ENCODE results near the gene APLN. TPM values are rescaled to one million over a fixed set of nuclear protein-coding genes. Genes with fewer than 3 reads are reported as not detected.

APLN gene
- total and polyA plus RNA-seq, 3 experiments from 2014 or later, result 0.11 TPM; not detected in 1

- no peaks in the 10 kb centered on the region for H3K4me1 ChIP-seq (ENCODE audit: insufficient read depth, low read length)
- H3K36me3 ChIP-seq (ENCODE audit: insufficient read depth, low read length), result no peaks in the 10 kb centered on the region
- ChIA-PET POLR2A (no interaction called here), CTCF (no interaction called here)
- peaks cover 0 to 6% (median 2%) of the 10 kb centered on the region in 3 donors for H3K4me1 Mint-ChIP-seq
- DNase-seq, result no peak
- H3K27ac Mint-ChIP-seq, result no peak overlapping the region
- H3K9me3 ChIP-seq (ENCODE audit: low read length), result no peaks in the 10 kb centered on the region
- peaks cover 0 to 2% (median 0%) of the 10 kb centered on the region in 5 donors for H3K9me3 Mint-ChIP-seq
- no peak overlapping the region for H3K27ac ChIP-seq (ENCODE audit: low read depth, low read length)
- H3K27me3 ChIP-seq (ENCODE audit: insufficient read depth, low read length, poor library complexity, severe bottlenecking), result peaks cover 6% of the 10 kb centered on the region
- H3K4me3 Mint-ChIP-seq, result no peak overlapping the region
- H3K4me3 ChIP-seq (ENCODE audit: low read length), result no peak overlapping the region
- H3K36me3 Mint-ChIP-seq, result no peaks in the 10 kb centered on the region
- H3K27me3 Mint-ChIP-seq, result peaks cover 10 to 25% of the 10 kb centered on the region in 2 donors
Observed at GRCh38 chrX:129650183-129650689, 4.5 kb downstream of the APLN start.

GRCh38 chrX:129649268-129650182, 5.2 kb downstream of the APLN start:
- no peak overlapping the region for H3K4me3 ChIP-seq (ENCODE audit: low read length)
- Mint-ChIP-seq H3K27ac (no peak overlapping the region), H3K36me3 (no peaks in the 10 kb centered on the region), H3K27me3 (peaks cover 10 to 25% of the 10 kb centered on the region in 2 donors), H3K9me3 (peaks cover 0 to 2% (median 0%) of the 10 kb centered on the region in 5 donors), H3K4me1 (peaks cover 0 to 6% (median 2%) of the 10 kb centered on the region in 3 donors), H3K4me3 (no peak overlapping the region)
- H3K27me3 ChIP-seq (ENCODE audit: insufficient read depth, low read length, poor library complexity, severe bottlenecking), result peaks cover 6% of the 10 kb centered on the region
- CTCF ChIA-PET, result no interaction called here
- no peaks in the 10 kb centered on the region for H3K4me1 ChIP-seq (ENCODE audit: insufficient read depth, low read length)
- POLR2A ChIA-PET, result no interaction called here
- DNase-seq, result no peak
- H3K36me3 ChIP-seq (ENCODE audit: insufficient read depth, low read length), result no peaks in the 10 kb centered on the region
- H3K27ac ChIP-seq (ENCODE audit: low read depth, low read length), result no peak overlapping the region
- H3K9me3 ChIP-seq (ENCODE audit: low read length), result no peaks in the 10 kb centered on the region

DNA sequence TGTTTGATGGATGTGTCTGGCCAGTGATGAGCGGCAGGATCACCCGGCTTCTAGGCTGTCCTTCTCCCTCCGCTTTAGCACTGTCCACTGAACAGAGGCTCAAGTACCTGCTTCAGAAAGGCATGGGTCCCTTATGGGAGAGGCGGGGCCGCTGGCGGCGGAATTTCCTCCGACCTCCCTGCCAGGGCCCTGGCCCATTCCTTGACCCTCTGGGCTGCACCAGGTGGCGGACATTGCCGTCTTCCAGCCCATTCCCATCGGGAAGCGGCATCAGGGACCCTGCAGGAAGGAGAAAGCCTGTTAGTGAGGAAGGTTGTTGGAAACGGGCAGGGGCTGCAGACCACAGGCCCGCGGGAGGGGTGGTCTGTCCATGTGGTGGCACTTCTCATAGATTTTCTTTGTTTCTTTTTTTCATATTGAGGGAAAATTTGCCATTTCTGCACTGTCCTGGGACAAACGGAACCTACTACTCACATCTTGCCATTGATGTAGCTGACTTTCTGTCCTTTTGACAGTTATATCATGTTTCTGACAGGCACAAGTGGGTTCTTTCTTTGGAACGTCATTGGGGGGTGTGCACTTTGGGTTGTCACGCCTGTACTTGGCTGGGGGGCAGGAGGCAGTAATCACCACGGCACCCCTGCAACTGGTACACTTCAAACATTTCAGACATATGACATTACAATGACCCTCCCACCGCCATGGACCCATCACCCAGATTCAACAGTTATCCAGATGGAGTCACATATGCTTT, 6.1 kb downstream of the APLN start:
- Histone ChIP-seq H3K27ac (ENCODE audit: low read depth, low read length) (no peak overlapping the region), H3K4me3 (ENCODE audit: low read length) (no peak overlapping the region), H3K36me3 (ENCODE audit: insufficient read depth, low read length) (no peaks in the 10 kb centered on the region), H3K27me3 (ENCODE audit: insufficient read depth, low read length, poor library complexity, severe bottlenecking) (peaks cover 4% of the 10 kb centered on the region), H3K4me1 (ENCODE audit: insufficient read depth, low read length) (no peaks in the 10 kb centered on the region), H3K9me3 (ENCODE audit: low read length) (no peaks in the 10 kb centered on the region)
- Mint-ChIP-seq H3K9me3 (peaks cover 0 to 2% (median 0%) of the 10 kb centered on the region in 5 donors), H3K4me1 (peaks cover 0 to 4% (median 2%) of the 10 kb centered on the region in 3 donors), H3K27me3 (peaks cover 10 to 25% of the 10 kb centered on the region in 2 donors), H3K27ac (no peak overlapping the region), H3K4me3 (no peak overlapping the region), H3K36me3 (no peaks in the 10 kb centered on the region)
- no peak for DNase-seq
- CTCF ChIA-PET, result no interaction called here
- POLR2A ChIA-PET, result no interaction called here

DNA sequence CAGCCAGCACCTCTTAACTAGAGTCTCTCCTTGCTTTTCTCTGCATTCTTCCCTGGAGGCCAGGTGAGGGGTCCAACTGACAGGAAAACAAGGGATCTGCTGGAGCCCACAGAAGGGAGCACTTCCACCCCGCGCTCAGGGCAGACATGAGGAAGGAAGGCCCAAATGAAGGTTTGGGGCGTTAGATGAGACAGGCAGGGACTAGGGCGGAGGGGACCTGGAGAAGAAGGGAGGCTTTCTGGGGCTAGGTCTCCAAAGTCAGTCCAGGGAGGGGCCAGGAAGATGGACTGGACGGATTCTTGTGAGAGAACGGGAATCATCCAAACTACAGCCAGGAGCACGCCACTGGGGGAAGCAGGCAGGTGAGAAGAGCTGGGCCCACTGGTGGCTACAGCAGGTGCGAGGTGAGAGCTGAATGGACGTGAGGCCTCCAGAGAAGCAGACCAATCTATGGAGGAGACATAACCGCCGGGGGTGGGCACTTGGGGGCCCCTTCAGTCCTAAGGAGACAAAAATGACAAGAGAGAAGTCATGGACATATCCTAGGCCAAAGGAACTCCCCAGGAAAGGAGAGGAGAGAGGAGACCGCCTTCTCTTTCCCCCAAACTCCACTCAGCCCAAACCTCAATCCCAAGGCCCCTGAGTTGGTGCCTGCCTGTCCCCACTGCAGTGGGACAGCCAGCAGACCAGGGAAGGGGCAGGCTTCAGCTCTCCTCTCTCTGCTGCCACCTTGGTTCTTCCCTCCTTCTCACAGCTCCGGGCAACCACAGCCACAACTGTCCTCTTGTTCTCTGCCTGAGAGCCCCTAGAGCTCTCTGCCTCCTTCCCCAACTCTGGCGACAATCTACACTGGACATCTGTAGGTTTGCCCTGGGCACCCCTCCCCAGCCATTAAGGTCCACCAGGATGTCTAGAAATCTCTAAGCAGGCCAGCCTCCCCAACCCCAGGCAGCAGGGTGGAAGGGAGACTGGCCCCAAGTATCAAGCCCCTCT, 7.0 kb downstream of the APLN start:
- H3K36me3 ChIP-seq (ENCODE audit: insufficient read depth, low read length), result no peaks in the 10 kb centered on the region
- ChIA-PET CTCF (no interaction called here), POLR2A (no interaction called here)
- Mint-ChIP-seq H3K27me3 (peaks cover 0 to 25% of the 10 kb centered on the region in 2 donors), H3K4me3 (no peak overlapping the region), H3K4me1 (no peaks in the 10 kb centered on the region), H3K36me3 (no peaks in the 10 kb centered on the region), H3K27ac (peak overlapping the region in 3 of 8 donors; percentile 47 to 62 (median 61)), H3K9me3 (no peaks in the 10 kb centered on the region)
- no peaks in the 10 kb centered on the region for H3K4me1 ChIP-seq (ENCODE audit: insufficient read depth, low read length)
- H3K4me3 ChIP-seq (ENCODE audit: low read length), result no peak overlapping the region
- no peaks in the 10 kb centered on the region for H3K27me3 ChIP-seq (ENCODE audit: insufficient read depth, low read length, poor library complexity, severe bottlenecking)
- H3K9me3 ChIP-seq (ENCODE audit: low read length), result no peaks in the 10 kb centered on the region
- H3K27ac ChIP-seq (ENCODE audit: low read depth, low read length), result no peak overlapping the region
- DNase-seq, result no peak

DNA sequence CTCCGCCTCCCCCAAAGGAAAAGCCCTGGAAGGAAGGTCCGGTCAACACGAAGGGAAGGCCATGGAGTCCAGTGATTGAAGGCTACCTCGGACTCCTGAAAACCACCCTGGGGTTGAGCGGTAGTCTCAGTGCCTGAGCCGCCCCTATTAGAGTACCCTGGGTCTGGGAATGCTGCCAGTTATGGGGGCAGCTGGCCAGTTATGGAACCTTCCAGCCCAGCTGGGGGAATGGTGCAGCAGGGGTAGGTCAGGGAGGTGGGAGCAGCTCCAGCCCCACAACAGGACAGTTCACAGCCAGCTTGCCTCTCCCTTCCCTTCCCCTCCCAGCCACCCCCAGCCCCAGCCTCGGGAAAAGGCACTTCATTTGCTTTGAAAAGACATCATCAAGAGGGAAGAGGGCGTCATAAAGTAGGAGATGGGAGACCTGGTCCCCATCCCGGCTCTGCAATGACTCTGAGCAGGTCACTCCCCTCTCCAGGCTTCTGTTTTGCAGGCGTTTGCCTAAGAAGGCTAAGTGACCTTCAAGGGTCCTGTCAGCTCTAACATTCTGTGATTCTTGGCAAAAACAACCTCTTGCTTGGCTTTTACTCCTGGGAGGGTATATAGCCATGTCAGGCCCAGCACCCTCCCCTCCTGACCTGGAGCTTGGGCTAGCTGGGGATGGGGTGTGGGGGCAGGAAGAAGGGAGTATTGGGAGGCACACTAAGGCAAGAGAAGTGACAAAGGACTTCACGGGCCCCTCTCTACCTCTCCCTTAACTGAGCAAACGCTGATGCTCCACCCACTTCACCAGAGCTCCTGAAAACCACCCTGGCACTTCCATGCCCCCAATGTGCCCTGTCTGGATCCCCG, 8.0 kb downstream of the APLN start:
- Mint-ChIP-seq H3K9me3 (peaks cover 0 to 2% (median 0%) of the 10 kb centered on the region in 5 donors), H3K27me3 (peaks cover 0 to 21% of the 10 kb centered on the region in 2 donors), H3K36me3 (no peaks in the 10 kb centered on the region), H3K4me1 (no peaks in the 10 kb centered on the region), H3K27ac (no peak overlapping the region), H3K4me3 (no peak overlapping the region)
- Histone ChIP-seq H3K9me3 (ENCODE audit: low read length) (no peaks in the 10 kb centered on the region), H3K27ac (ENCODE audit: low read depth, low read length) (no peak overlapping the region), H3K4me3 (ENCODE audit: low read length) (no peak overlapping the region), H3K4me1 (ENCODE audit: insufficient read depth, low read length) (no peaks in the 10 kb centered on the region), H3K36me3 (ENCODE audit: insufficient read depth, low read length) (no peaks in the 10 kb centered on the region), H3K27me3 (ENCODE audit: insufficient read depth, low read length, poor library complexity, severe bottlenecking) (no peaks in the 10 kb centered on the region)
- CTCF ChIA-PET, result no interaction called here
- no peak for DNase-seq
- POLR2A ChIA-PET, result no interaction called here

DNA sequence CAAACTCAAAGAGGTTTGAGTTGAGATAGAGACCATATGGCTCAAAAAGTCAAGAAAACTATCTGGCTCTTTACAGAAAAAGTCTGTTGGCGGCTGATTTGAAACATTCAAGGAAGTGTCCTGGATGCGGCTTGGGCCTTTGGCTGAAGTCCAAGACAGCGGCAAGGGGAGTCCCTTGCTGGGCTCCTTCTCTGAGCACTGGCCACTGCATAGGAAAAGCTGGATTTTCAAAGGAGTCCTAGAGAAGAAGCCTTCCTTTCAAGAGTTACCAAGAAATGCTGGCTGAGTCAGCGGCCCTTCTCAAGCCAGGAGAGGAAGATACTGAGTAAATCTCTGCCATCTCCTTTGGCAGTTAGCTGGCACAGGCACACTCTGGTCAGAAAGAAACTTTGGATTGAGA, 12.1 kb downstream of the APLN start:
- H3K4me3 Mint-ChIP-seq, result no peak overlapping the region
- DNase-seq, result no peak
- Histone ChIP-seq H3K27ac (ENCODE audit: low read depth, low read length) (no peak overlapping the region), H3K27me3 (ENCODE audit: insufficient read depth, low read length, poor library complexity, severe bottlenecking) (no peaks in the 10 kb centered on the region), H3K36me3 (ENCODE audit: insufficient read depth, low read length) (no peaks in the 10 kb centered on the region), H3K4me1 (ENCODE audit: insufficient read depth, low read length) (no peaks in the 10 kb centered on the region), H3K9me3 (ENCODE audit: low read length) (no peaks in the 10 kb centered on the region), H3K4me3 (ENCODE audit: low read length) (no peak overlapping the region)
- peaks cover 0 to 2% (median 0%) of the 10 kb centered on the region in 5 donors for H3K9me3 Mint-ChIP-seq
- H3K27ac Mint-ChIP-seq, result no peak overlapping the region
- ChIA-PET POLR2A (no interaction called here), CTCF (no interaction called here)
- H3K4me1 Mint-ChIP-seq, result peaks cover 0 to 1% (median under 1%) of the 10 kb centered on the region in 3 donors
- no peaks in the 10 kb centered on the region for H3K36me3 Mint-ChIP-seq
- H3K27me3 Mint-ChIP-seq, result peaks cover 2 to 11% of the 10 kb centered on the region in 2 donors

- POLR2A ChIA-PET, result no interaction called here
- H3K4me3 ChIP-seq (ENCODE audit: low read length), result no peak overlapping the region
- H3K27ac ChIP-seq (ENCODE audit: low read depth, low read length), result no peak overlapping the region
- DNase-seq, result no peak
- H3K4me1 ChIP-seq (ENCODE audit: insufficient read depth, low read length), result no peaks in the 10 kb centered on the region
- Mint-ChIP-seq H3K27ac (no peak overlapping the region), H3K4me1 (peaks cover 4 to 6% (median 5%) of the 10 kb centered on the region in 3 donors), H3K27me3 (peaks cover 2 to 10% of the 10 kb centered on the region in 2 donors), H3K4me3 (no peak overlapping the region), H3K9me3 (peaks cover 0 to 2% (median 0%) of the 10 kb centered on the region in 5 donors), H3K36me3 (no peaks in the 10 kb centered on the region)
- no peaks in the 10 kb centered on the region for H3K36me3 ChIP-seq (ENCODE audit: insufficient read depth, low read length)
- H3K27me3 ChIP-seq (ENCODE audit: insufficient read depth, low read length, poor library complexity, severe bottlenecking), result no peaks in the 10 kb centered on the region
- CTCF ChIA-PET, result interaction anchor here (0.7 kb wide), 1 partner anchor 37 kb away, joined by 3 read pairs; no protein-coding TSS in a partner anchor
- no peaks in the 10 kb centered on the region for H3K9me3 ChIP-seq (ENCODE audit: low read length)
Observed at GRCh38 chrX:129641941-129642340, 12.8 kb downstream of the APLN start.
